OCI-LY1 (cell line): ENCODE measurements around the gene SMYD3.

Source experiments
- H2AFZ ChIP-seq: fragments of 200-600 bp; sonication (generic), shearing (Covaris generic); 2 replicates; pipeline ENCODE4 v1.6.0; 2014; ENCODE audit warnings: antibody characterized with exemption, mild to moderate bottlenecking, low read length
- H3F3A ChIP-seq: fragments of 200-600 bp; sonication (generic), shearing (Covaris generic); 2 replicates; pipeline ENCODE4 v1.6.0; 2014; ENCODE audit warnings: mild to moderate bottlenecking, antibody characterized with exemption, low read length, moderate library complexity; ENCODE audit not compliant: insufficient read depth
- H3K27ac ChIP-seq: fragments of 200-600 bp; sonication (generic); 2 replicates; pipeline ENCODE4 v1.5.1; 2014; ENCODE audit warnings: low read length, mixed run types, mild to moderate bottlenecking, low read depth; ENCODE audit not compliant: poor library complexity, severe bottlenecking
- H3K27me3 ChIP-seq: fragments of 200-600 bp; sonication (generic); 2 replicates; pipeline ENCODE4 v1.6.0; 2014; ENCODE audit warnings: antibody characterized with exemption, mild to moderate bottlenecking, low read length, moderate library complexity; ENCODE audit not compliant: insufficient read depth
- H3K36me3 ChIP-seq: fragments of 200-600 bp; sonication (generic); 2 replicates; pipeline ENCODE4 v1.6.1; 2014; ENCODE audit warnings: mild to moderate bottlenecking, antibody characterized with exemption, low read length, moderate library complexity, mixed read lengths; ENCODE audit not compliant: insufficient read depth
- H3K4me1 ChIP-seq: fragments of 200-600 bp; sonication (generic); 2 replicates; pipeline ENCODE4 v1.5.1; 2014; ENCODE audit warnings: mild to moderate bottlenecking, low read length, moderate library complexity; ENCODE audit not compliant: insufficient read depth, severe bottlenecking
- H3K4me2 ChIP-seq: fragments of 200-600 bp; sonication (generic), shearing (Covaris generic); 2 replicates; pipeline ENCODE4 v1.6.1; 2014; ENCODE audit warnings: low read length
- H3K4me3 ChIP-seq: fragments of 200-600 bp; sonication (generic); 2 replicates; pipeline ENCODE4 v1.5.1; 2014; ENCODE audit warnings: low read length, low read depth, mild to moderate bottlenecking, mixed read lengths; ENCODE audit not compliant: poor library complexity, severe bottlenecking
- H3K79me2 ChIP-seq: fragments of 200-600 bp; shearing (Covaris generic); 2 replicates; pipeline ENCODE4 v1.6.1; 2016; ENCODE audit warnings: mixed run types, low read length, mixed read lengths; ENCODE audit not compliant: insufficient read depth
- H3K9ac ChIP-seq: fragments of 200-600 bp; sonication (generic), shearing (Covaris generic); 2 replicates; pipeline ENCODE4 v1.6.1; 2014; ENCODE audit warnings: mild to moderate bottlenecking, low read length, mixed read lengths
- H3K9me2 ChIP-seq: fragments of 200-600 bp; sonication (generic), shearing (Covaris generic); 2 replicates; pipeline ENCODE4 v1.6.1; 2014; ENCODE audit warnings: low read depth, mild to moderate bottlenecking, low read length, mixed read lengths
- H3K9me3 ChIP-seq: fragments of 200-600 bp; shearing (Covaris generic); 2 replicates; pipeline ENCODE4 v1.6.1; 2014; ENCODE audit warnings: low read length, mixed read lengths
- H4K20me1 ChIP-seq: fragments of 200-600 bp; sonication (generic), shearing (Covaris generic); 2 replicates; pipeline ENCODE4 v1.6.0; 2016; ENCODE audit warnings: mild to moderate bottlenecking, low read length; ENCODE audit not compliant: insufficient read depth
- CTCF ChIP-seq: fragments of 200-600 bp; sonication (generic), shearing (Covaris generic); IDR thresholded peaks from 2 replicates; pipeline ENCODE4 v1.5.1; 2017; ENCODE audit warnings: mild to moderate bottlenecking, antibody characterized with exemption, low read length, moderate library complexity, mixed read lengths
- EZH2 ChIP-seq: fragments of 200-600 bp; sonication (generic), shearing (Covaris generic); IDR thresholded peaks from 2 replicates; pipeline ENCODE4 v1.8.0; 2017; ENCODE audit warnings: borderline replicate concordance, mixed run types, mild to moderate bottlenecking, antibody characterized with exemption, low read length, moderate library complexity, mixed read lengths

SMYD3 gene

GRCh38 chr1:246200225-246200624 lies 306.9 kb downstream of the SMYD3 start:
- no peaks in the 10 kb centered on the region for H3K27me3 ChIP-seq
- no peaks in the 10 kb centered on the region for H3K9me3 ChIP-seq
- no peaks in the 10 kb centered on the region for H4K20me1 ChIP-seq

GRCh38 chr1:246199086-246199645 lies 307.9 kb downstream of the SMYD3 start:
- Histone ChIP-seq H4K20me1 (no peaks in the 10 kb centered on the region), H3K4me2 (no peak overlapping the region), H3F3A (no peaks in the 10 kb centered on the region), H3K36me3 (no peaks in the 10 kb centered on the region), H3K4me1 (no peaks in the 10 kb centered on the region), H3K9me2 (no peaks in the 10 kb centered on the region), H3K27ac (no peak overlapping the region), H2AFZ (no peak overlapping the region), H3K27me3 (no peaks in the 10 kb centered on the region), H3K9ac (no peak overlapping the region), H3K9me3 (no peaks in the 10 kb centered on the region), H3K4me3 (no peak overlapping the region), H3K79me2 (no peaks in the 10 kb centered on the region)
- TF ChIP-seq EZH2 (no peak), CTCF (no peak)

More at GRCh38 chr1:246200225-246200624, 306.9 kb downstream of the SMYD3 start:
- no peak overlapping the region for H3K9ac ChIP-seq
- H3K4me3 ChIP-seq, result no peak overlapping the region
- no peak overlapping the region for H3K27ac ChIP-seq
- no peaks in the 10 kb centered on the region for H3K9me2 ChIP-seq
- no peak overlapping the region for H3K4me2 ChIP-seq
- no peak for TF ChIP-seq CTCF
- no peak for TF ChIP-seq EZH2
- no peaks in the 10 kb centered on the region for H3K79me2 ChIP-seq
- no peaks in the 10 kb centered on the region for H3K4me1 ChIP-seq
- no peak overlapping the region for H2AFZ ChIP-seq
- no peaks in the 10 kb centered on the region for H3F3A ChIP-seq
- no peaks in the 10 kb centered on the region for H3K36me3 ChIP-seq

GRCh38 chr1:246198115-246198816 lies 308.8 kb downstream of the SMYD3 start:
- Histone ChIP-seq H3K9me3 (no peaks in the 10 kb centered on the region), H2AFZ (no peak overlapping the region), H3K27me3 (no peaks in the 10 kb centered on the region), H4K20me1 (no peaks in the 10 kb centered on the region), H3K4me2 (no peak overlapping the region), H3K9me2 (no peaks in the 10 kb centered on the region), H3K9ac (no peak overlapping the region), H3K36me3 (no peaks in the 10 kb centered on the region), H3K4me3 (no peak overlapping the region), H3K79me2 (no peaks in the 10 kb centered on the region), H3K4me1 (no peaks in the 10 kb centered on the region), H3F3A (no peaks in the 10 kb centered on the region), H3K27ac (no peak overlapping the region)
- TF ChIP-seq CTCF, result no peak
- TF ChIP-seq EZH2, result no peak
